Right renal cortex interstitium (tissue), 3 donors: ENCODE results near the gene C2CD4A. TPM values are rescaled to one million over a fixed set of nuclear protein-coding genes. Genes with fewer than 3 reads are reported as not detected.

Source experiments
- polyA plus RNA-seq, 3 donors: library from polyadenylated mRNA; unstranded; fragments of 120-200 nt; gene quantifications; one replicate each; pipeline ENCODE4 v1.2.1, GENCODE V29; 2013; ENCODE audit not compliant: insufficient read length in 3 of 3

The C2CD4A gene
- polyA plus RNA-seq, 3 donors: 0.18 to 0.35 (median 0.20) TPM

Other genes with a start within 250 kb of the C2CD4A start
- 10 to 100 TPM; 36.1 to 38.5 (median 36.9) TPM for gene VPS13C, start 6.5 kb upstream of the C2CD4A start, polyA plus RNA-seq
- under 1 TPM; 0.46 to 0.52 (median 0.46) TPM for gene C2CD4B, start 98.3 kb downstream of the C2CD4A start, polyA plus RNA-seq